Karpas-422 (cell line): Measurements from ENCODE around the gene FGF1. TPM values are rescaled to one million over a fixed set of nuclear protein-coding genes. Genes with fewer than 3 reads are reported as not detected.

Source experiments
- DNase-seq: peaks from one replicate; pipeline ENCODE4 v3.0.0-alpha.2; 2015
- H2AFZ ChIP-seq: fragments of 200-600 bp; sonication (generic); 2 replicates; pipeline ENCODE4 v1.6.1; 2014; ENCODE audit warnings: antibody characterized with exemption, low read length, mixed read lengths
- H3K27ac ChIP-seq: fragments of 200-600 bp; sonication (generic); 2 replicates; pipeline ENCODE4 v1.5.1; 2014; ENCODE audit warnings: mild to moderate bottlenecking, low read length, moderate library complexity
- H3K27me3 ChIP-seq: fragments of 200-600 bp; sonication (generic); 2 replicates; pipeline ENCODE4 v1.6.1; 2014; ENCODE audit warnings: low read length, mixed read lengths
- H3K36me3 ChIP-seq: fragments of 200-600 bp; sonication (generic); 2 replicates; pipeline ENCODE4 v1.6.1; 2014; ENCODE audit warnings: low read length, mixed read lengths; ENCODE audit not compliant: insufficient read depth
- H3K4me1 ChIP-seq: fragments of 200-600 bp; sonication (generic); 2 replicates; pipeline ENCODE4 v1.6.1; 2014; ENCODE audit warnings: mild to moderate bottlenecking, low read length, mixed read lengths
- H3K4me2 ChIP-seq: fragments of 200-600 bp; sonication (generic); 2 replicates; pipeline ENCODE4 v1.6.1; 2014; ENCODE audit warnings: low read length, low read depth, mild to moderate bottlenecking; ENCODE audit not compliant: poor library complexity, severe bottlenecking
- H3K4me3 ChIP-seq: fragments of 200-600 bp; sonication (generic); 2 replicates; pipeline ENCODE4 v1.5.1; 2014; ENCODE audit warnings: mild to moderate bottlenecking, antibody characterized with exemption, low read length, mixed read lengths
- H3K79me2 ChIP-seq: fragments of 200-600 bp; sonication (generic); 2 replicates; pipeline ENCODE4 v1.6.1; 2014; ENCODE audit warnings: mild to moderate bottlenecking, low read length, mixed read lengths
- H3K9ac ChIP-seq: fragments of 200-600 bp; sonication (generic); 2 replicates; pipeline ENCODE4 v1.6.0; 2014; ENCODE audit warnings: low read length
- H3K9me2 ChIP-seq: fragments of 200-600 bp; sonication (generic), shearing (Covaris generic); replicated peaks from 2 replicates; pipeline ENCODE4 v1.6.0; 2014; ENCODE audit warnings: mild to moderate bottlenecking, low read length, moderate library complexity; ENCODE audit not compliant: insufficient read depth
- H3K9me3 ChIP-seq: fragments of 300-700, 200-600 bp; sonication (generic); 2 replicates; pipeline ENCODE4 v1.6.1; 2014; ENCODE audit warnings: low read length, mixed read lengths
- H4K20me1 ChIP-seq: fragments of 200-600 bp; sonication (generic); 2 replicates; pipeline ENCODE4 v1.6.1; 2014; ENCODE audit warnings: mild to moderate bottlenecking, antibody characterized with exemption, low read length, low read depth; ENCODE audit not compliant: insufficient read depth
- total RNA-seq: library from RNA; depleted of rRNA; stranded (reverse); fragments of >200 nt; shearing (Covaris generic); gene quantifications from 2 replicates; pipeline ENCODE4 v1.2.3, GENCODE V29; 2014; ENCODE audit warnings: low replicate concordance

The FGF1 gene
- total RNA-seq, 1 experiment from 2014 or later: not detected

DNA sequence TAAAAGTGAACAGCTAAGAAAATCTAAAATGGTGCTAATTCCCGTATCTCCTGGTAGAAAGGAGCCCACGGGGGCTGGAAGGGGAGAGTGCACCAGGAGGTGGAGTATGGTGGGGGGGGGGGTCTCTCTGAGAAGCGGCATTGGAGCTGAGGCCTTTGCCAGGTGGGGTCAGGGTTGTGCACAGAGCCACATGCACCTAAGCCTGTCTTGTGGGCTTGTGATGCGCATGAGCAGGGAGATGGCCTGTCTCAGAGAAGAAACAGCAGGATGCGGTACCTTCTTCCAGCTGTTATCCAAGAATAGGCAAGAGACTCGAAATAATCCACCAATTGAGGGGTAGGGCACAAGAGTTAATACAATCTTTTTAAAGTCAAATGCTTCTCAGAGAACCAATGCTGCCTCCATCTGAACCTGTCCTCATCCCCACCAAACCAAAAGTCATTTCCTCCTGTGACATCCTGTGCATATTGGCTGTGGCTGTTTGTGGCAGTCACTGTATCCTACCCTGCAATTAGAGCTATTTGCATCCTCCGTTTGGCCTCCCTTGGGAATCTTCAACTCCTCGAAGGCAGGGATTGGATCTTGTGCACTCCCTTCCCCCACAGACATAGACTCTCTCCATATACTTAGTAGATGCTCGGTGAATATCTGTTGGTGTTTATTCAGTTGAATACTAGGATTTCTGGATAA lies 45.4 kb downstream of the FGF1 start:
- Histone ChIP-seq H3K4me2 (no peak overlapping the region), H3K9me3 (no peaks in the 10 kb centered on the region), H3K4me1 (no peaks in the 10 kb centered on the region), H4K20me1 (no peaks in the 10 kb centered on the region), H2AFZ (no peak overlapping the region), H3K27me3 (no peaks in the 10 kb centered on the region), H3K9me2 (no peaks in the 10 kb centered on the region), H3K4me3 (no peak overlapping the region), H3K79me2 (no peaks in the 10 kb centered on the region), H3K27ac (no peak overlapping the region), H3K9ac (no peak overlapping the region), H3K36me3 (no peaks in the 10 kb centered on the region)
- DNase-seq: no peak

DNA sequence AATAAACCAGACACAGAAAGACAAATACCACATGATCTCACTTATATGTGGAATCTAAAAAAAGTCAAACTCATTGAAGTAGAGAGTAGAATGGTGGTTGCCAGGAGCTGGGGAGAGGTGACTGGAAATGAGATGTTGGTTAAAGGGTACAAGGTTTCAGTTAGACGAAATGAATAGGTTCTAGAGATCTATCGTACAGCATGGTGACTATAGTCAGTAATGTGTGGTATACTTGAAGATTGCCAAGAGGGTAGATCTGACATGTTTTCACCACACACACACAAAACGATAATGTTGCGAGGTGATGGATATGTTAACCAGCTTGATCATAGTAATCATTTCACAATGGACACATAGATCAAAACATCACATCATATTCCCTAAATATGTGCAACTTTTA lies 46.4 kb downstream of the FGF1 start:
- H3K27ac ChIP-seq: no peak overlapping the region
- no peaks in the 10 kb centered on the region for H3K36me3 ChIP-seq
- H4K20me1 ChIP-seq: no peaks in the 10 kb centered on the region
- no peaks in the 10 kb centered on the region for H3K27me3 ChIP-seq
- H3K9me2 ChIP-seq: no peaks in the 10 kb centered on the region
- H3K9ac ChIP-seq: no peak overlapping the region
- no peak overlapping the region for H3K4me3 ChIP-seq
- no peaks in the 10 kb centered on the region for H3K4me1 ChIP-seq
- no peaks in the 10 kb centered on the region for H3K79me2 ChIP-seq
- no peak for DNase-seq
- no peaks in the 10 kb centered on the region for H3K9me3 ChIP-seq
- no peak overlapping the region for H3K4me2 ChIP-seq
- no peak overlapping the region for H2AFZ ChIP-seq

DNA sequence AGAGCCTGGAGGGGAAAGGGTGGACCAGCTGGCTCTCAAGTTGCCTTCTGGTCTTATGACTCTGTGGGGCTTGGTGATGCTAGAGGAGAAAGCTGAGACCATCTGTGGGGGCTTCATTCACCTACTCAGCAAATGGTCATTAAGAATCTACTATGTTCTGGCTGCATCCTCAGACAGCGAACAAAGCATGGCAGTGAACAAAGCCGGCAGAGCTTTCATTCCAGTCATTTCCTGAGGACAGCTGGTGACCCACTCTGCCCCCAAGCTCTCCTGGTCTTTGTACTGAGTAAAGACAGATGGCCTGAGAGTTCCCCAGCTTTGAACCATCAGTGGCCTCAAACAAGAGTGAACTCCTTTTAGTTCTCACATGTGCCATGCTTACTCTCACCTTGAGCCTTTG lies 48.0 kb downstream of the FGF1 start:
- H3K36me3 ChIP-seq: no peaks in the 10 kb centered on the region
- H3K79me2 ChIP-seq: no peaks in the 10 kb centered on the region
- no peak overlapping the region for H2AFZ ChIP-seq
- no peaks in the 10 kb centered on the region for H4K20me1 ChIP-seq
- H3K27me3 ChIP-seq: no peaks in the 10 kb centered on the region
- no peak overlapping the region for H3K4me3 ChIP-seq
- H3K27ac ChIP-seq: no peak overlapping the region
- no peaks in the 10 kb centered on the region for H3K9me2 ChIP-seq
- H3K4me1 ChIP-seq: no peaks in the 10 kb centered on the region
- no peak overlapping the region for H3K9ac ChIP-seq
- no peaks in the 10 kb centered on the region for H3K9me3 ChIP-seq
- H3K4me2 ChIP-seq: no peak overlapping the region
- DNase-seq: no peak

DNA sequence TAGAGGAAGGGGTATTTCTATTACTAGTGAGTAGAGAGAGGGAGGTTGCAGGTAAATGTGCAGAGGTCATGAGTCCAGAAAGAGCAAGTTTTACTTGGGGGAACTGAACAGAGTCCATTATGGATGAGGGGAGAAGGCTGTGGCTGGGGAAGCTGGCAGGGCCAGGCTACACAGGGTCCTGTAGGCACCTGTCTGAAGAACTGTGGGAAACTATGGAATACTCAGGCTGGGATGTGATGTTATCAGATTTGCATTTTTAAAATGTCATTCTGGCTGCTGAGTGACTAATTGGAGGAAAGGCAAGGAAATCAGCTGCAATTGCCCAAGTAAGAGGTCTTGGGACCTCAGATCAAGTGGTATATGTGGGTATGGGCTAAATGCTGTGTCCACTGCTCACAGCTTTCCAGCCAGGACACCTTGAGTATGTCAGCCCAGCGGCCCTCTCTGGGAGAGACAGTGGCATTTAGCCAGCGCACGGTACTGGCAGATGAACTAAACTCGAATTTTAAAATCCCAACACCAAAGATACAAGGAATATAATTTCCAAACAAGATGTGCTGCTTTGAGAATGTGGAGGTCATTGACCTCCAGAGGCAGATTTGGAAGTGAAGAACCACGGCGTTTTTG lies 49.1 kb downstream of the FGF1 start:
- no peak overlapping the region for H3K4me3 ChIP-seq
- H3K27me3 ChIP-seq: no peaks in the 10 kb centered on the region
- no peak for DNase-seq
- H3K4me2 ChIP-seq: no peak overlapping the region
- no peak overlapping the region for H3K27ac ChIP-seq
- no peaks in the 10 kb centered on the region for H3K9me3 ChIP-seq
- no peak overlapping the region for H2AFZ ChIP-seq
- H4K20me1 ChIP-seq: no peaks in the 10 kb centered on the region
- no peaks in the 10 kb centered on the region for H3K79me2 ChIP-seq
- H3K9ac ChIP-seq: no peak overlapping the region
- no peaks in the 10 kb centered on the region for H3K9me2 ChIP-seq
- H3K4me1 ChIP-seq: no peaks in the 10 kb centered on the region
- no peaks in the 10 kb centered on the region for H3K36me3 ChIP-seq

DNA sequence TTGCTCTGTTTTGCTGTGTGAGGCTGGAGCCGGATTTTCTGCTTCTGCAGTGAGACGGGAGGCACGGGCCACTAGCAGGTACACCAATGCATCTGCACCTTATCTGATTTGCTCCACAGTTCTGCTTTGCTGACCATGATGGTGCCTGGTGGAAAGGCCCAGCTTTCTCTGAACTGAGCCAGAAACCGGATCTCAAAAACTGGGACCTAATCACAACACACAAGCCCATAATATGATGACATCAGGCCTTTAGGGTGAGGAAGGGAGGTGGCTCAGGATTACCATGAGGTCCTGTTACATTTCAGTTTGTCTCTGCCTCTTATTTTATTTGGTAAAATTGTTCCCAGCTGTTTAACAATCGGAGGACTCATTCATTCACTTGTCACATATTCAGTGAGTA lies 49.8 kb downstream of the FGF1 start:
- no peak overlapping the region for H2AFZ ChIP-seq
- H3K4me2 ChIP-seq: no peak overlapping the region
- no peak overlapping the region for H3K4me3 ChIP-seq
- H3K9me3 ChIP-seq: no peaks in the 10 kb centered on the region
- H3K9me2 ChIP-seq: no peaks in the 10 kb centered on the region
- no peaks in the 10 kb centered on the region for H4K20me1 ChIP-seq
- H3K79me2 ChIP-seq: no peaks in the 10 kb centered on the region
- H3K27me3 ChIP-seq: no peaks in the 10 kb centered on the region
- H3K27ac ChIP-seq: no peak overlapping the region
- H3K4me1 ChIP-seq: no peaks in the 10 kb centered on the region
- no peak for DNase-seq
- H3K36me3 ChIP-seq: no peaks in the 10 kb centered on the region
- H3K9ac ChIP-seq: no peak overlapping the region

DNA sequence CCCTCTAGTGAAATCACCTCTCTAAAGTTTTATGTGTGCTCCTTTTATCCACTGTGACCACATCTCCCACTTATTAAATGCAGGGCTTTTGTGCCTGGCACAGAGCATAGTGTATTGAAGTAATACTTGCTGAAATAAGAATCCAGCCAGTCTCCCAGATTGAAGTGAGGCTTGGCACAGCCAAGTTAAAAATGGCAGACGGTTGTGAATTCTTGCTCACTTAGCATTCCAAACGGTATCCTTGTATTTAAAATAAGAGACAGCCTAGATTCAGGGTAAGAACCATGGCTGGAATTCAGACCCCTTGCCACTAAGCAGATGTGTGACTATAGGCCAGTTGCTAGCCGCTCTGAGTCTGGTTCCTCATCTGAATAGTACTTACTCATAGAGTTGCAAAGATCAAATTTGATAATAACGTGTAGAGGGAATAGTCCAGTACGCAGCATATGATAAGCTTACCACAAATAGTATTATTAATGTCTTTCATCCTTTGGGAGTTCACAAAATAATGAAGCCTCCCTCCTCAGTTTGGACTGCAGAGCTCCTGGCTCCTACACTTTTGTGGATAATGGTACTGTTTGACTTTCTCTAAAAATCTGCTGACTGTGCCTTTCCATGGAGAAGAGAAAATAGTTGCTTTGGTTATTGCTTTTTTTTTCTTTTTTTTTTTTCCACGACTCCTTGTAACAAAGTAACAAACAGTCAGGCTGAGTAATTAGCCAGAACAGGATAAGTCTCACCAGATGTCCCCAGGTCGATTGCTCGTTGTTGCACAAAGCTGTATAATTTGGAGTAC lies 51.5 kb downstream of the FGF1 start:
- H3K4me1 ChIP-seq: no peaks in the 10 kb centered on the region
- DNase-seq: no peak
- H3K9me2 ChIP-seq: no peaks in the 10 kb centered on the region
- H3K36me3 ChIP-seq: no peaks in the 10 kb centered on the region
- no peak overlapping the region for H3K4me3 ChIP-seq
- H3K4me2 ChIP-seq: no peak overlapping the region
- no peaks in the 10 kb centered on the region for H3K27me3 ChIP-seq
- no peaks in the 10 kb centered on the region for H3K9me3 ChIP-seq
- H3K9ac ChIP-seq: no peak overlapping the region
- H3K79me2 ChIP-seq: no peaks in the 10 kb centered on the region
- H4K20me1 ChIP-seq: no peaks in the 10 kb centered on the region
- H2AFZ ChIP-seq: no peak overlapping the region
- H3K27ac ChIP-seq: no peak overlapping the region

DNA sequence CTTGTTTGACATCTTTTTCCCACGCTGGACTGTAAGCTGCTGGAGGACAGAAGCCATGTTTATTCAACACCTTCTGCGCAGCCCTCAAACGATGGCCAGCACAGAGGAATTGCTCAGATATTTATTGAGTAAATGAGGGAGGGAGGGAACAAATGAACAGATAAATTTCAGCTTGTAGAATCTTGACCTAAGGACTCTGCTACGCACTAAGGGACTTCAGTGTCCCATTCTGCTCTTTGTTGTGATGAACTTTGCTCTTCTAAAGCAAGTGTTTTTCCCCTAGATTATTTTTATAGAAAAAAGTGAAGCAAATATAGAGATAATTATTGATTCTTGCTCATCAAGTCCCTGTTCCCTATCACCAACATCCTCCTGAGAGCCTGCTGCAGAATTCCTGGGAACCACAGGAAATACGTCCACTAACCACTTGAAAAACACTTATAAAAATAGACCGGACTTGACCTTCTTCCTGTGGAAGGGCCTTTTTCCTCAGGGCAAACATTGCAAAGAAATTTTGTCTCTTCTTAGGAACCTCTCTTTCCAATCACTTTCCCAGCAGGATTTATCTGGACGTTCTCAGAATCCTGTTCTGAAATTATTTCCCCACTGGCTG lies 54.9 kb downstream of the FGF1 start:
- no peak overlapping the region for H3K9ac ChIP-seq
- no peaks in the 10 kb centered on the region for H4K20me1 ChIP-seq
- no peaks in the 10 kb centered on the region for H3K9me2 ChIP-seq
- H3K27ac ChIP-seq: no peak overlapping the region
- no peak for DNase-seq
- H3K4me3 ChIP-seq: no peak overlapping the region
- H3K4me1 ChIP-seq: no peaks in the 10 kb centered on the region
- H3K27me3 ChIP-seq: no peaks in the 10 kb centered on the region
- no peaks in the 10 kb centered on the region for H3K9me3 ChIP-seq
- H3K36me3 ChIP-seq: no peaks in the 10 kb centered on the region
- H3K79me2 ChIP-seq: no peaks in the 10 kb centered on the region
- no peak overlapping the region for H3K4me2 ChIP-seq
- no peak overlapping the region for H2AFZ ChIP-seq
